ENCODE measurements around the gene GTF2F2. TPM values are rescaled to one million over a fixed set of nuclear protein-coding genes. Genes with fewer than 3 reads are reported as not detected.

Gene GTF2F2
- total and polyA plus RNA-seq, 2 experiments from 2014 or later: 42.1 to 75.6 TPM

DNA sequence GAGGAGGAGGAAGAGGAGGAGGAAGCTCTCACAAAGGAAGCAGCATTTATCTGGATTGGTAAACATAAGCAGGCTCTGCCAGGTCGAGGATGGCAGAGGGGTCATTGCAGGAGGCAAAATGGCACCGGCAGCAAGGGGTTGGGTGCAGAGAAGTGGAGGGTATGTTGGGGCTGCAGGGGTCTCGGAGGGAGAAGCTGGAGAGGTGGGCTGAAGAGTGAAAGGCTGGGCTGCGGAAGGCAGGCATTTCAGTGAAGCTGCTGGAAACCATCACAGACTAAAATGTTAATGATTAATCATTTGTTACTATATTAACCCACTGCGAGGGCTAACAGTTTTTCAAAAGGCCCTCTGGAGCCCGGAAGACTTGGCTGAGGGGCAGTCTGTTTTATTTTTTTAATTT lies 196.0 kb downstream of the GTF2F2 start:
- H3K27ac Mint-ChIP-seq: no peak overlapping the region
- Histone ChIP-seq H3F3A (replicated peaks; ENCODE audit: low read depth) (no peaks in the 10 kb centered on the region), H3K36me3 (ENCODE audit: insufficient read depth) (no peaks in the 10 kb centered on the region), H3K27ac (ENCODE audit: low read depth) (no peak overlapping the region), H3K27me3 (ENCODE audit: insufficient read depth) (no peaks in the 10 kb centered on the region), H4K20me1 (replicated peaks; ENCODE audit: insufficient read depth) (no peaks in the 10 kb centered on the region), H3K4me2 (no peak overlapping the region), H3K9me2 (ENCODE audit: insufficient read depth) (no peaks in the 10 kb centered on the region), H3K79me2 (replicated peaks; ENCODE audit: insufficient read depth) (no peaks in the 10 kb centered on the region), H2AFZ (no peak overlapping the region; the same call in 1 of the 2 replicates), H3K4me1 (ENCODE audit: insufficient read depth) (no peaks in the 10 kb centered on the region), H3K4me3 (no peak overlapping the region)
- no peak for DNase-seq (ENCODE audit: low spot score)
- H3K4me1 Mint-ChIP-seq: peaks cover 4% of the 10 kb centered on the region
- no peaks in the 10 kb centered on the region for H3K36me3 Mint-ChIP-seq (ENCODE audit: low read depth)
- peaks cover 7% of the 10 kb centered on the region for H3K27me3 Mint-ChIP-seq (ENCODE audit: insufficient read depth, low read depth, poor library complexity)
- H3K9me3 Mint-ChIP-seq: no peaks in the 10 kb centered on the region; the same call in 2 of the 3 replicates
- H3K4me3 Mint-ChIP-seq: no peak overlapping the region
- no peak for TF ChIP-seq ZNF331 (CRISPR knock-in tag; IDR thresholded peaks at IDR 0.05; ENCODE audit: low read depth)
- no peak for ATAC-seq

DNA sequence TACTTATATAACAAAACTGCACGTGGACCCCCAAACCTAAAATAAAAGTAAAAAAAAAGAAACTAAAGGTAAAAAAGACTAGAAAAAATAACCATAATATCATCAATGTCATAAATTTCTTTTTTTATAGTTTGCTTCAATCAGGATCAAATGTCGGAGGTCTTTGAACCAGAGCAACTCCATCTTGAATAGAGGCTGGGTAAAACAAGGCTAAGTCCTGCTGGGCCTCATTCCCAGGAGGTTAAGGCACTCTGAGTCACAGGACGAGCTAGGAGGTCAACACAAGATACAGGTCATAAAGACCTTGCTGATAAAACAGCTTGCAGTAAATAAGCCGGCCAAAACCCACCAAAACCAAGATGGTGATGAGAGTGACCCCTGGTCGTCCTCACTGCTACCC lies 196.7 kb downstream of the GTF2F2 start:
- H3K4me3 ChIP-seq: no peak overlapping the region
- no peaks in the 10 kb centered on the region for H3K27me3 ChIP-seq (ENCODE audit: insufficient read depth)
- H4K20me1 ChIP-seq (replicated peaks; ENCODE audit: insufficient read depth): no peaks in the 10 kb centered on the region
- Mint-ChIP-seq H3K27ac (no peak overlapping the region), H3K4me1 (peaks cover under 1% of the 10 kb centered on the region; the same call in 2 of the 3 replicates), H3K36me3 (ENCODE audit: low read depth) (no peaks in the 10 kb centered on the region), H3K9me3 (no peaks in the 10 kb centered on the region; the same call in 2 of the 3 replicates), H3K4me3 (no peak overlapping the region), H3K27me3 (ENCODE audit: insufficient read depth, low read depth, poor library complexity) (peaks cover 3% of the 10 kb centered on the region)
- H3K79me2 ChIP-seq (replicated peaks; ENCODE audit: insufficient read depth): no peaks in the 10 kb centered on the region
- H3K27ac ChIP-seq (ENCODE audit: low read depth): no peak overlapping the region
- H3K4me1 ChIP-seq (ENCODE audit: insufficient read depth): no peaks in the 10 kb centered on the region
- H3K9me2 ChIP-seq (ENCODE audit: insufficient read depth): no peaks in the 10 kb centered on the region
- TF ChIP-seq EZH2phosphoT487 (IDR thresholded peaks at IDR 0.05; ENCODE audit: unreplicated experiment) (no peak), NANOG (IDR thresholded peaks at IDR 0.05; ENCODE audit: borderline replicate concordance) (no peak), EZH2 (IDR thresholded peaks at IDR 0.05; ENCODE audit: low read depth, unreplicated experiment) (no peak), STAT1 (IDR thresholded peaks at IDR 0.05; ENCODE audit: unreplicated experiment) (no peak), CREB1 (CRISPR knock-in tag; IDR thresholded peaks at IDR 0.05; ENCODE audit: low read depth) (no peak)
- TF ChIP-seq, protein P1, sequence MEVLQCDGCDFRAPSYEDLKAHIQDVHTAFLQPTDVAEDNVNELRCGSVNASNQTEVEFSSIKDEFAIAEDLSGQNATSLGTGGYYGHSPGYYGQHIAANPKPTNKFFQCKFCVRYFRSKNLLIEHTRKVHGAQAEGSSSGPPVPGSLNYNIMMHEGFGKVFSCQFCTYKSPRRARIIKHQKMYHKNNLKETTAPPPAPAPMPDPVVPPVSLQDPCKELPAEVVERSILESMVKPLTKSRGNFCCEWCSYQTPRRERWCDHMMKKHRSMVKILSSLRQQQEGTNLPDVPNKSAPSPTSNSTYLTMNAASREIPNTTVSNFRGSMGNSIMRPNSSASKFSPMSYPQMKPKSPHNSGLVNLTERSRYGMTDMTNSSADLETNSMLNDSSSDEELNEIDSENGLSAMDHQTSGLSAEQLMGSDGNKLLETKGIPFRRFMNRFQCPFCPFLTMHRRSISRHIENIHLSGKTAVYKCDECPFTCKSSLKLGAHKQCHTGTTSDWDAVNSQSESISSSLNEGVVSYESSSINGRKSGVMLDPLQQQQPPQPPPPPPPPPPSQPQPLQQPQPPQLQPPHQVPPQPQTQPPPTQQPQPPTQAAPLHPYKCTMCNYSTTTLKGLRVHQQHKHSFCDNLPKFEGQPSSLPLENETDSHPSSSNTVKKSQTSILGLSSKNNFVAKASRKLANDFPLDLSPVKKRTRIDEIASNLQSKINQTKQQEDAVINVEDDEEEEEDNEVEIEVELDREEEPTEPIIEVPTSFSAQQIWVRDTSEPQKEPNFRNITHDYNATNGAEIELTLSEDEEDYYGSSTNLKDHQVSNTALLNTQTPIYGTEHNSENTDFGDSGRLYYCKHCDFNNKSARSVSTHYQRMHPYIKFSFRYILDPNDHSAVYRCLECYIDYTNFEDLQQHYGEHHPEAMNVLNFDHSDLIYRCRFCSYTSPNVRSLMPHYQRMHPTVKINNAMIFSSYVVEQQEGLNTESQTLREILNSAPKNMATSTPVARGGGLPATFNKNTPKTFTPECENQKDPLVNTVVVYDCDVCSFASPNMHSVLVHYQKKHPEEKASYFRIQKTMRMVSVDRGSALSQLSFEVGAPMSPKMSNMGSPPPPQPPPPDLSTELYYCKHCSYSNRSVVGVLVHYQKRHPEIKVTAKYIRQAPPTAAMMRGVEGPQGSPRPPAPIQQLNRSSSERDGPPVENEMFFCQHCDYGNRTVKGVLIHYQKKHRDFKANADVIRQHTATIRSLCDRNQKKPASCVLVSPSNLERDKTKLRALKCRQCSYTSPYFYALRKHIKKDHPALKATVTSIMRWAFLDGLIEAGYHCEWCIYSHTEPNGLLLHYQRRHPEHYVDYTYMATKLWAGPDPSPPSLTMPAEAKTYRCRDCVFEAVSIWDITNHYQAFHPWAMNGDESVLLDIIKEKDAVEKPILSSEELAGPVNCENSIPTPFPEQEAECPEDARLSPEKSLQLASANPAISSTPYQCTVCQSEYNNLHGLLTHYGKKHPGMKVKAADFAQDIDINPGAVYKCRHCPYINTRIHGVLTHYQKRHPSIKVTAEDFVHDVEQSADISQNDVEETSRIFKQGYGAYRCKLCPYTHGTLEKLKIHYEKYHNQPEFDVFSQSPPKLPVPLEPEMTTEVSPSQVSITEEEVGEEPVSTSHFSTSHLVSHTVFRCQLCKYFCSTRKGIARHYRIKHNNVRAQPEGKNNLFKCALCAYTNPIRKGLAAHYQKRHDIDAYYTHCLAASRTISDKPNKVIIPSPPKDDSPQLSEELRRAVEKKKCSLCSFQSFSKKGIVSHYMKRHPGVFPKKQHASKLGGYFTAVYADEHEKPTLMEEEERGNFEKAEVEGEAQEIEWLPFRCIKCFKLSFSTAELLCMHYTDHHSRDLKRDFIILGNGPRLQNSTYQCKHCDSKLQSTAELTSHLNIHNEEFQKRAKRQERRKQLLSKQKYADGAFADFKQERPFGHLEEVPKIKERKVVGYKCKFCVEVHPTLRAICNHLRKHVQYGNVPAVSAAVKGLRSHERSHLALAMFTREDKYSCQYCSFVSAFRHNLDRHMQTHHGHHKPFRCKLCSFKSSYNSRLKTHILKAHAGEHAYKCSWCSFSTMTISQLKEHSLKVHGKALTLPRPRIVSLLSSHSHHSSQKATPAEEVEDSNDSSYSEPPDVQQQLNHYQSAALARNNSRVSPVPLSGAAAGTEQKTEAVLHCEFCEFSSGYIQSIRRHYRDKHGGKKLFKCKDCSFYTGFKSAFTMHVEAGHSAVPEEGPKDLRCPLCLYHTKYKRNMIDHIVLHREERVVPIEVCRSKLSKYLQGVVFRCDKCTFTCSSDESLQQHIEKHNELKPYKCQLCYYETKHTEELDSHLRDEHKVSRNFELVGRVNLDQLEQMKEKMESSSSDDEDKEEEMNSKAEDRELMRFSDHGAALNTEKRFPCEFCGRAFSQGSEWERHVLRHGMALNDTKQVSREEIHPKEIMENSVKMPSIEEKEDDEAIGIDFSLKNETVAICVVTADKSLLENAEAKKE (CRISPR knock-in tag; IDR thresholded peaks at IDR 0.05): no peak
- TF ChIP-seq, protein P2, sequence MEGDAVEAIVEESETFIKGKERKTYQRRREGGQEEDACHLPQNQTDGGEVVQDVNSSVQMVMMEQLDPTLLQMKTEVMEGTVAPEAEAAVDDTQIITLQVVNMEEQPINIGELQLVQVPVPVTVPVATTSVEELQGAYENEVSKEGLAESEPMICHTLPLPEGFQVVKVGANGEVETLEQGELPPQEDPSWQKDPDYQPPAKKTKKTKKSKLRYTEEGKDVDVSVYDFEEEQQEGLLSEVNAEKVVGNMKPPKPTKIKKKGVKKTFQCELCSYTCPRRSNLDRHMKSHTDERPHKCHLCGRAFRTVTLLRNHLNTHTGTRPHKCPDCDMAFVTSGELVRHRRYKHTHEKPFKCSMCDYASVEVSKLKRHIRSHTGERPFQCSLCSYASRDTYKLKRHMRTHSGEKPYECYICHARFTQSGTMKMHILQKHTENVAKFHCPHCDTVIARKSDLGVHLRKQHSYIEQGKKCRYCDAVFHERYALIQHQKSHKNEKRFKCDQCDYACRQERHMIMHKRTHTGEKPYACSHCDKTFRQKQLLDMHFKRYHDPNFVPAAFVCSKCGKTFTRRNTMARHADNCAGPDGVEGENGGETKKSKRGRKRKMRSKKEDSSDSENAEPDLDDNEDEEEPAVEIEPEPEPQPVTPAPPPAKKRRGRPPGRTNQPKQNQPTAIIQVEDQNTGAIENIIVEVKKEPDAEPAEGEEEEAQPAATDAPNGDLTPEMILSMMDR (conservative IDR thresholded peaks at IDR 0.05; ENCODE audit: low read depth in 2 of 2): no peak
- TF ChIP-seq, protein P3, sequence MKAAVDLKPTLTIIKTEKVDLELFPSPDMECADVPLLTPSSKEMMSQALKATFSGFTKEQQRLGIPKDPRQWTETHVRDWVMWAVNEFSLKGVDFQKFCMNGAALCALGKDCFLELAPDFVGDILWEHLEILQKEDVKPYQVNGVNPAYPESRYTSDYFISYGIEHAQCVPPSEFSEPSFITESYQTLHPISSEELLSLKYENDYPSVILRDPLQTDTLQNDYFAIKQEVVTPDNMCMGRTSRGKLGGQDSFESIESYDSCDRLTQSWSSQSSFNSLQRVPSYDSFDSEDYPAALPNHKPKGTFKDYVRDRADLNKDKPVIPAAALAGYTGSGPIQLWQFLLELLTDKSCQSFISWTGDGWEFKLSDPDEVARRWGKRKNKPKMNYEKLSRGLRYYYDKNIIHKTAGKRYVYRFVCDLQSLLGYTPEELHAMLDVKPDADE (IDR thresholded peaks at IDR 0.05): no peak
- TF ChIP-seq, protein P4, sequence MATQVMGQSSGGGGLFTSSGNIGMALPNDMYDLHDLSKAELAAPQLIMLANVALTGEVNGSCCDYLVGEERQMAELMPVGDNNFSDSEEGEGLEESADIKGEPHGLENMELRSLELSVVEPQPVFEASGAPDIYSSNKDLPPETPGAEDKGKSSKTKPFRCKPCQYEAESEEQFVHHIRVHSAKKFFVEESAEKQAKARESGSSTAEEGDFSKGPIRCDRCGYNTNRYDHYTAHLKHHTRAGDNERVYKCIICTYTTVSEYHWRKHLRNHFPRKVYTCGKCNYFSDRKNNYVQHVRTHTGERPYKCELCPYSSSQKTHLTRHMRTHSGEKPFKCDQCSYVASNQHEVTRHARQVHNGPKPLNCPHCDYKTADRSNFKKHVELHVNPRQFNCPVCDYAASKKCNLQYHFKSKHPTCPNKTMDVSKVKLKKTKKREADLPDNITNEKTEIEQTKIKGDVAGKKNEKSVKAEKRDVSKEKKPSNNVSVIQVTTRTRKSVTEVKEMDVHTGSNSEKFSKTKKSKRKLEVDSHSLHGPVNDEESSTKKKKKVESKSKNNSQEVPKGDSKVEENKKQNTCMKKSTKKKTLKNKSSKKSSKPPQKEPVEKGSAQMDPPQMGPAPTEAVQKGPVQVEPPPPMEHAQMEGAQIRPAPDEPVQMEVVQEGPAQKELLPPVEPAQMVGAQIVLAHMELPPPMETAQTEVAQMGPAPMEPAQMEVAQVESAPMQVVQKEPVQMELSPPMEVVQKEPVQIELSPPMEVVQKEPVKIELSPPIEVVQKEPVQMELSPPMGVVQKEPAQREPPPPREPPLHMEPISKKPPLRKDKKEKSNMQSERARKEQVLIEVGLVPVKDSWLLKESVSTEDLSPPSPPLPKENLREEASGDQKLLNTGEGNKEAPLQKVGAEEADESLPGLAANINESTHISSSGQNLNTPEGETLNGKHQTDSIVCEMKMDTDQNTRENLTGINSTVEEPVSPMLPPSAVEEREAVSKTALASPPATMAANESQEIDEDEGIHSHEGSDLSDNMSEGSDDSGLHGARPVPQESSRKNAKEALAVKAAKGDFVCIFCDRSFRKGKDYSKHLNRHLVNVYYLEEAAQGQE (IDR thresholded peaks at IDR 0.05; ENCODE audit: unreplicated experiment): no peak
- ATAC-seq (no peak), DNase-seq (ENCODE audit: low spot score) (no peak)
- H3K36me3 ChIP-seq (ENCODE audit: insufficient read depth): no peaks in the 10 kb centered on the region
- no peak overlapping the region for H3K4me2 ChIP-seq
- no peak overlapping the region for H2AFZ ChIP-seq
- H3F3A ChIP-seq (replicated peaks; ENCODE audit: low read depth): no peaks in the 10 kb centered on the region

All from GM23338 (cell line).